ENCODE results near the gene PI4KB. TPM values are rescaled to one million over a fixed set of nuclear protein-coding genes. Genes with fewer than 3 reads are reported as not detected.

Gene PI4KB
- total RNA-seq, 1 experiment from 2014 or later: 52.7 TPM

- peaks cover 23% of the 10 kb centered on the region for H3K36me3 Mint-ChIP-seq (ENCODE audit: insufficient read depth, unreplicated experiment)
- intact Hi-C loops (cut with micrococcal nuclease; ENCODE audit: unreplicated experiment): loop anchor here (2.0 kb wide), 1 partner anchor 15 kb away; no protein-coding TSS in a partner anchor
- Histone ChIP-seq H3K27me3 (replicated peaks; ENCODE audit: control insufficient read depth, insufficient read depth, low read length) (no peaks in the 10 kb centered on the region), H3K4me1 (peaks cover 11% of the 10 kb centered on the region), H3K36me3 (ENCODE audit: control insufficient read depth, insufficient read depth, low read length) (peaks cover 2% of the 10 kb centered on the region; the same call in 1 of the 2 replicates), H3K9me3 (no peaks in the 10 kb centered on the region), H3K4me3 (ENCODE audit: low read depth, low read length) (no peak overlapping the region)
- POLR2A ChIA-PET: no interaction called here
- BruUV-seq (replicated peaks): TSS peak; percentile 50
- peak overlapping the region; percentile 98 for H3K4me3 Mint-ChIP-seq (ENCODE audit: unreplicated experiment)
- peak overlapping the region; percentile 95 for H3K27ac Mint-ChIP-seq (ENCODE audit: unreplicated experiment)
- no peak for DNase-seq
- H3K4me1 Mint-ChIP-seq (ENCODE audit: low read depth, unreplicated experiment): peaks cover 25% of the 10 kb centered on the region
- no peak for TF ChIP-seq CTCF (IDR thresholded peaks at IDR 0.05; ENCODE audit: insufficient read depth in 1 of 2, low read depth in 1 of 2, low read length in 1 of 2, severe bottlenecking in 1 of 2, unreplicated experiment in 1 of 2)
- no peaks in the 10 kb centered on the region for H3K9me3 Mint-ChIP-seq (ENCODE audit: unreplicated experiment)
- CTCF ChIA-PET: no interaction called here
- H3K27me3 Mint-ChIP-seq (ENCODE audit: insufficient read depth, unreplicated experiment): no peaks in the 10 kb centered on the region
Measured at GRCh38 chr1:151325646-151326429, 1.4 kb downstream of the PI4KB start.

GRCh38 chr1:151325231-151325630 lies 2.0 kb downstream of the PI4KB start:
- H3K9me3 ChIP-seq: no peaks in the 10 kb centered on the region
- POLR2A ChIA-PET: no interaction called here
- H3K9me3 Mint-ChIP-seq (ENCODE audit: unreplicated experiment): no peaks in the 10 kb centered on the region
- CTCF ChIA-PET: no interaction called here
- no peaks in the 10 kb centered on the region for H3K27me3 Mint-ChIP-seq (ENCODE audit: insufficient read depth, unreplicated experiment)
- no TSS peak for BruUV-seq (replicated peaks)
- H3K4me1 ChIP-seq: peaks cover 11% of the 10 kb centered on the region
- DNase-seq: no peak
- peaks cover 25% of the 10 kb centered on the region for H3K4me1 Mint-ChIP-seq (ENCODE audit: low read depth, unreplicated experiment)
- peaks cover 23% of the 10 kb centered on the region for H3K36me3 Mint-ChIP-seq (ENCODE audit: insufficient read depth, unreplicated experiment)
- intact Hi-C loops (cut with micrococcal nuclease; ENCODE audit: unreplicated experiment): no loop called here
- no peak overlapping the region for H3K4me3 Mint-ChIP-seq (ENCODE audit: unreplicated experiment)
- no peak for TF ChIP-seq CTCF (IDR thresholded peaks at IDR 0.05; ENCODE audit: insufficient read depth in 1 of 2, low read depth in 1 of 2, low read length in 1 of 2, severe bottlenecking in 1 of 2, unreplicated experiment in 1 of 2)
- no peak overlapping the region for H3K27ac Mint-ChIP-seq (ENCODE audit: unreplicated experiment)
- no peak overlapping the region for H3K4me3 ChIP-seq (ENCODE audit: low read depth, low read length)
- no peaks in the 10 kb centered on the region for H3K27me3 ChIP-seq (replicated peaks; ENCODE audit: control insufficient read depth, insufficient read depth, low read length)
- peaks cover 2% of the 10 kb centered on the region; the same call in 1 of the 2 replicates for H3K36me3 ChIP-seq (ENCODE audit: control insufficient read depth, insufficient read depth, low read length)

GRCh38 chr1:151324390-151324930 lies 2.8 kb downstream of the PI4KB start:
- intact Hi-C loops (cut with micrococcal nuclease; ENCODE audit: unreplicated experiment): no loop called here
- BruUV-seq (replicated peaks): no TSS peak
- H3K36me3 Mint-ChIP-seq (ENCODE audit: insufficient read depth, unreplicated experiment): peaks cover 23% of the 10 kb centered on the region
- ChIA-PET CTCF (no interaction called here), POLR2A (no interaction called here)
- Histone ChIP-seq H3K36me3 (ENCODE audit: control insufficient read depth, insufficient read depth, low read length) (peaks cover 2% of the 10 kb centered on the region; the same call in 1 of the 2 replicates), H3K4me1 (peaks cover 11% of the 10 kb centered on the region), H3K27me3 (replicated peaks; ENCODE audit: control insufficient read depth, insufficient read depth, low read length) (no peaks in the 10 kb centered on the region), H3K4me3 (ENCODE audit: low read depth, low read length) (no peak overlapping the region), H3K9me3 (no peaks in the 10 kb centered on the region)
- no peak overlapping the region for H3K27ac Mint-ChIP-seq (ENCODE audit: unreplicated experiment)
- no peak for DNase-seq
- no peaks in the 10 kb centered on the region for H3K27me3 Mint-ChIP-seq (ENCODE audit: insufficient read depth, unreplicated experiment)
- H3K4me1 Mint-ChIP-seq (ENCODE audit: low read depth, unreplicated experiment): peaks cover 25% of the 10 kb centered on the region
- no peaks in the 10 kb centered on the region for H3K9me3 Mint-ChIP-seq (ENCODE audit: unreplicated experiment)
- TF ChIP-seq CTCF (IDR thresholded peaks at IDR 0.05; ENCODE audit: insufficient read depth in 1 of 2, low read depth in 1 of 2, low read length in 1 of 2, severe bottlenecking in 1 of 2, unreplicated experiment in 1 of 2): no peak
- no peak overlapping the region for H3K4me3 Mint-ChIP-seq (ENCODE audit: unreplicated experiment)

All from Caco-2 (cell line).